Smooth muscle cell (in vitro differentiated cells): ENCODE measurements around the gene RETSAT. TPM values are rescaled to one million over a fixed set of nuclear protein-coding genes. Genes with fewer than 3 reads are reported as not detected.
A peak's percentile ranks its signal among the peaks of the same experiment; 100 is the strongest.

ENCODE experiments used
- DNase-seq: peaks from one replicate; lab custom pipeline; 2025; ENCODE audit not compliant: unreplicated experiment; lab: John Stamatoyannopoulos, UW
- H2AFZ ChIP-seq: fragments of 200-600 bp; sonication (generic); 2 replicates; pipeline ENCODE4 v1.6.0; 2016; ENCODE audit warnings: antibody characterized with exemption, low read depth, mild to moderate bottlenecking
- H3F3A ChIP-seq: fragments of 200-600 bp; sonication (generic); 2 replicates; pipeline ENCODE4 v1.6.0; 2017; ENCODE audit warnings: antibody characterized with exemption, low read depth
- H3K27ac ChIP-seq: fragments of 200-600 bp; sonication (generic); 2 replicates; pipeline ENCODE4 v1.5.1; 2016; ENCODE audit warnings: low read depth, mild to moderate bottlenecking
- H3K27me3 ChIP-seq: fragments of 200-600 bp; sonication (generic); 2 replicates; pipeline ENCODE4 v1.6.1; 2016; ENCODE audit warnings: low read depth, mild to moderate bottlenecking
- H3K36me3 ChIP-seq: fragments of 200-600 bp; sonication (generic); 2 replicates; pipeline ENCODE4 v1.5.1; 2016; ENCODE audit warnings: low read depth
- H3K4me1 ChIP-seq: fragments of 200-600 bp; sonication (generic); 2 replicates; pipeline ENCODE4 v1.5.1; 2016; ENCODE audit warnings: low read depth
- H3K4me2 ChIP-seq: fragments of 200-600 bp; sonication (generic); 2 replicates; pipeline ENCODE4 v1.6.0; 2016; ENCODE audit warnings: mild to moderate bottlenecking
- H3K4me3 ChIP-seq: fragments of 200-600 bp; sonication (generic); 2 replicates; pipeline ENCODE4 v1.5.1; 2016; ENCODE audit warnings: mild to moderate bottlenecking
- H3K79me2 ChIP-seq: fragments of 200-600 bp; sonication (generic); 2 replicates; pipeline ENCODE4 v1.6.0; 2016; ENCODE audit warnings: low read depth, mild to moderate bottlenecking
- H3K9ac ChIP-seq: fragments of 200-600 bp; sonication (generic); 2 replicates; pipeline ENCODE4 v1.6.0; 2016; ENCODE audit warnings: low read depth
- H3K9me3 ChIP-seq: fragments of 200-600 bp; sonication (generic); replicated peaks from 2 replicates; pipeline ENCODE4 v1.5.1; 2016; ENCODE audit warnings: low read depth
- H4K20me1 ChIP-seq: fragments of 200-600 bp; sonication (generic); 2 replicates; pipeline ENCODE4 v1.6.0; 2016; ENCODE audit warnings: low read depth
- WGBS: methylation state at CpG from one replicate; pipeline ENCODE4 v1.1.7; 2016; ENCODE audit warnings: low lambda C conversion rate; 5-methylcytosine and 5-hydroxymethylcytosine counted together
- polyA plus RNA-seq: library from polyadenylated mRNA; unstranded; fragments of >200 nt; fragmentation: Nextera tagmentation; extraction: Ambion mirVana; gene quantifications from 2 replicates; pipeline ENCODE4 v1.2.1, GENCODE V29; 2016
- total RNA-seq: library from RNA; depleted of rRNA; stranded (reverse); fragments of >200 nt; gene quantifications from 2 replicates; pipeline ENCODE4 v1.2.3, GENCODE V29; 2014
- TF ChIP-seq, protein P1 (sequence below): fragments of 200-600 bp; sonication (generic); IDR thresholded peaks from 2 replicates; pipeline ENCODE4 v1.5.1; 2017; ENCODE audit warnings: borderline replicate concordance, mild to moderate bottlenecking, antibody characterized with exemption; ENCODE audit not compliant: insufficient read depth, poor library complexity, severe bottlenecking

Gene RETSAT
- total and polyA plus RNA-seq, 2 experiments from 2014 or later, result 17.9 to 29.9 TPM

DNA sequence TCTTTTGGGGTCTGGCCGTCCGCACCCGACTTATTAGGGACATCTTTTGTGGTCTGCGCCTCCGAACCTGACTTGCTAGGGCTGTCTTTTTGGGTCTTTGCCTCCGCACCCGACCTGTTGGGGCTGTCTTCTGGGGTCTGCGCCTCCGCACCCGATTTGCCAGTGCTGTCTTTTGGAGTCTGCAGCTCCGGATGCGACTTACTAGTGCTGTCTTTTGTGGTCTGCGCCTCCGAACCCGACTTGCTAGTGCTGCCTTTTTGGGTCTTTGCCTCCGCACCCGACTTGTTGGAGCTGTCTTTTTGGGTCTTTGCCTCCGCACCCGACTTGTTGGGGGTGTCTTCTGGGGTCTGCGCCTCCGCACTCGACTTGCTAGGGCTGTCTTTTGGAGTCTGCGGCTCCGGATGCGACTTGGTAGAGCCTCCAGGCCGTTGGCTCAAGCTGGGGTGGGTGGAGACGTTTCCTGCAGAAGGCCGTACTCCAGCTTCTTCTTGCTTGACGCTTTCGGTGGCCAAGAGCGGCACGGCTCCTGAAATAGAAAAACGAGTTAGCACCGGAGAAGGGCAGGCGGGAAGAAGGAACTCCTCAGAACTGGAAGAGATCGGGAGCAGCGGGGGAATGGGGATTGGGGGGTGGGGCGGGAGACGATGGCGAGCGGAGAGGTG, 27.0 kb downstream of the RETSAT start:
- Histone ChIP-seq H3K4me2 (peak overlapping the region; percentile 88), H3K9ac (peak overlapping the region; percentile 94), H3K9me3 (no peaks in the 10 kb centered on the region), H2AFZ (peak overlapping the region; percentile 85), H4K20me1 (peaks cover 48% of the 10 kb centered on the region), H3K27me3 (no peaks in the 10 kb centered on the region), H3K4me3 (peak overlapping the region; percentile 68), H3K27ac (peak overlapping the region; percentile 94), H3K79me2 (peaks cover 43% of the 10 kb centered on the region), H3K36me3 (no peaks in the 10 kb centered on the region), H3K4me1 (peaks cover 30% of the 10 kb centered on the region), H3F3A (no peaks in the 10 kb centered on the region)
- peak; percentile 51 for DNase-seq
- 7% methylated on average over 40 of the region's 41 CpGs for WGBS
- TF ChIP-seq, protein P1, sequence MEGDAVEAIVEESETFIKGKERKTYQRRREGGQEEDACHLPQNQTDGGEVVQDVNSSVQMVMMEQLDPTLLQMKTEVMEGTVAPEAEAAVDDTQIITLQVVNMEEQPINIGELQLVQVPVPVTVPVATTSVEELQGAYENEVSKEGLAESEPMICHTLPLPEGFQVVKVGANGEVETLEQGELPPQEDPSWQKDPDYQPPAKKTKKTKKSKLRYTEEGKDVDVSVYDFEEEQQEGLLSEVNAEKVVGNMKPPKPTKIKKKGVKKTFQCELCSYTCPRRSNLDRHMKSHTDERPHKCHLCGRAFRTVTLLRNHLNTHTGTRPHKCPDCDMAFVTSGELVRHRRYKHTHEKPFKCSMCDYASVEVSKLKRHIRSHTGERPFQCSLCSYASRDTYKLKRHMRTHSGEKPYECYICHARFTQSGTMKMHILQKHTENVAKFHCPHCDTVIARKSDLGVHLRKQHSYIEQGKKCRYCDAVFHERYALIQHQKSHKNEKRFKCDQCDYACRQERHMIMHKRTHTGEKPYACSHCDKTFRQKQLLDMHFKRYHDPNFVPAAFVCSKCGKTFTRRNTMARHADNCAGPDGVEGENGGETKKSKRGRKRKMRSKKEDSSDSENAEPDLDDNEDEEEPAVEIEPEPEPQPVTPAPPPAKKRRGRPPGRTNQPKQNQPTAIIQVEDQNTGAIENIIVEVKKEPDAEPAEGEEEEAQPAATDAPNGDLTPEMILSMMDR, result no peak

DNA sequence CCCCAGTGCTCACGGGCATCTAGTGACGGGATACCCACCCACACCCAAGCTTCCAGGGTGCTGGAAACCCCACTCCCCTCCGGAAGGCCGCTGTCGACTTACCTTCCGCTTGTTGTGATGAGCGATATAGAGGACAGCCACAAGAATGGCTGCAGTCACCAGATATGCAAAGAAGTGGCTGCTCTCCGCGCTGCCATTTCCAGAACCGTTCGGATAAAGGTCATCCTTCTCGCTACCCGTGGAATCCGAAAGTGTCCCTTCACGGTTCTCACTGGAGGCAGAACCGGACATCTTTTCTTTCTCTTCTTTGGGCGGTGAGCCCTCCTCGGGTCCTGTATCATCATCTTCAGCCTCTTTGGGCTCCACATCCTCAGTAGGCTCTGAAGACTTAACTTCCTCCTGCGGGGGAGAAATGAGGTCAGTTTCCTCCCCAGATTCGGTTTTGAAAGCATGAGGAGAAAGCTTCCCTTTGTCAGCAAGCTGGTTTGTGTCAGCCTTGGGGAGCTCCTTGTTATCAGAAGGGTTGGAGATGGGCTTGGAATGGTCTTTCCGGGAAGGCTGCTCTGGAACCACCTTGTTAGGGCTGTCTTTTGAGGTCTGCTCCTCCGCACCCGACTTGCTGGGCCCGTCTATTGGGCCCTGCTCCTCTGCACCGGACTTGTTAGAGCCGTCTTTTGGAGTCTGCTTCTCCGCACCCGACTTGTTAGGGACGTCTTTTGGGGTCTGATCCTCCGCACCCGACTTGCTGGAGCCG, 27.7 kb downstream of the RETSAT start:
- peaks cover 54% of the 10 kb centered on the region for H4K20me1 ChIP-seq

DNA sequence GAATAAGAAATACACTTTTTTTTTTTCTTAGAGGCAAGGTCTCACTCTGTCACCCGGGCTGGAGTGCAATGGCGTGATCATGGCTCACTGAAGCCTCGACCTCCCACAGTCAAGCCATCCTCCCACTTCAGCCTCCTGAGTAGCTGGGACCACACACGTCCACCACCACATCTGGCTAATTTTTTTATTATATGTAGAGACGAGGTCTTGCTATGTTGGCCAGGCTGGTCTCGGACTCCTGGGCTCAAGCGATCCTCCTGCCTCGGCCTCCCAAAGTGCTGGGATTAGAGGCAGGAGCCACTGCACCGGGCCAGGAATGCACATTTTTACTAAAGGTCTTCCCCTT, 28.9 kb downstream of the RETSAT start:
- Histone ChIP-seq H3K27ac (no peak overlapping the region), H3K9me3 (no peaks in the 10 kb centered on the region), H2AFZ (no peak overlapping the region), H3K27me3 (no peaks in the 10 kb centered on the region), H3K79me2 (peaks cover 58% of the 10 kb centered on the region), H3K4me3 (peak overlapping the region; percentile 68), H3F3A (peaks cover 13% of the 10 kb centered on the region), H3K36me3 (peaks cover 6% of the 10 kb centered on the region), H3K4me1 (peaks cover 30% of the 10 kb centered on the region), H4K20me1 (peaks cover 65% of the 10 kb centered on the region), H3K4me2 (peak overlapping the region; percentile 88), H3K9ac (peak overlapping the region; percentile 23)
- no peak for DNase-seq
- 88% methylated on average over 9 of the region's 9 CpGs for WGBS
- TF ChIP-seq, protein P1, result no peak

More for the DNA sequence above, 27.7 kb downstream of the RETSAT start:
- no peak for DNase-seq
- H3K27ac ChIP-seq, result peak overlapping the region; percentile 94
- H3F3A ChIP-seq, result peaks cover 1% of the 10 kb centered on the region
- peak overlapping the region; percentile 68 for H3K4me3 ChIP-seq
- peaks cover 49% of the 10 kb centered on the region for H3K79me2 ChIP-seq
- peak overlapping the region; percentile 94 for H3K9ac ChIP-seq
- H3K4me1 ChIP-seq, result peaks cover 30% of the 10 kb centered on the region
- H3K36me3 ChIP-seq, result no peaks in the 10 kb centered on the region
- TF ChIP-seq, protein P1, result no peak
- peak overlapping the region; percentile 88 for H3K4me2 ChIP-seq
- 46% methylated on average over 32 of the region's 32 CpGs for WGBS
- no peaks in the 10 kb centered on the region for H3K9me3 ChIP-seq
- H3K27me3 ChIP-seq, result no peaks in the 10 kb centered on the region
- H2AFZ ChIP-seq, result no peak overlapping the region
